GM12878 (cell line): Measurements from ENCODE around the gene ENOX1. TPM values are rescaled to one million over a fixed set of nuclear protein-coding genes. Genes with fewer than 3 reads are reported as not detected.

Experiments used
- ATAC-seq: fragments of 200-7000 bp; cut with Tn5 transposase; 3 replicates; pipeline ENCODE4 v1.9.1; 2020; ENCODE audit warnings: mild to moderate bottlenecking, moderate library complexity
- BruUV-seq: library from RNA; stranded (reverse); fragments of 400-500 nt; replicated peaks from 2 replicates; lab custom pipeline; 2021; lab: Mats Ljungman, UMichigan
- CTCF ChIA-PET: fragments of 300-600 bp; sonication (Branson Sonifier 250); formaldehyde crosslinking; extraction: SDS; loops from one replicate; lab custom pipeline; 2021; ENCODE audit warnings: inconsistent platforms; lab: Yijun Ruan, JAX
- POLR2A ChIA-PET: fragments of 350-600 bp; formaldehyde crosslinking; extraction: SDS; loops from one replicate; lab custom pipeline; 2021; ENCODE audit warnings: inconsistent platforms; lab: Charles Lee
- RAD21 ChIA-PET: fragments of 300-600 bp; sonication (Branson Sonifier 250); formaldehyde crosslinking; loops from one replicate; lab custom pipeline; 2023; ENCODE audit warnings: antibody characterized with exemption; ENCODE audit not compliant: unreplicated experiment; lab: Charles Lee
- SMC1A ChIA-PET: fragments of 300-600 bp; sonication (Branson Sonifier 250); formaldehyde crosslinking; loops from one replicate; lab custom pipeline; 2023; ENCODE audit not compliant: unreplicated experiment, uncharacterized antibody; lab: Charles Lee
- DNase-seq: peaks from one replicate; pipeline ENCODE4 v3.0.0-alpha.2; 2011; ENCODE audit warnings: low read depth, low spot score
- FAIRE-seq: peaks from 3 replicates; lab custom pipeline; 2011; peaks lifted over from hg19 to GRCh38; lab: Jason Lieb, UNC
- H2AFZ ChIP-seq: 2 replicates; pipeline ENCODE4 v1.6.0; 2011; ENCODE audit warnings: low read depth, low read length, control low read depth; ENCODE audit not compliant: control insufficient read depth
- H3K27ac ChIP-seq: 2 replicates; pipeline ENCODE4 v1.5.1; 2011; ENCODE audit warnings: control low read depth; ENCODE audit not compliant: control insufficient read depth, insufficient read depth
- H3K27me3 ChIP-seq, 2 experiments: replicated peaks in 1 of 2; 2 replicates each; pipeline versions ENCODE4 v1.6.0 to v1.6.1; 2011; ENCODE audit warnings: low read length in 1 of 2; ENCODE audit not compliant: control insufficient read depth in 2 of 2, insufficient read depth in 2 of 2
- H3K36me3 ChIP-seq, 2 experiments: 2 replicates each; pipeline ENCODE4 v1.5.1; 2011; ENCODE audit warnings: low read length in 1 of 2; ENCODE audit not compliant: control insufficient read depth in 2 of 2, insufficient read depth in 2 of 2
- H3K4me1 ChIP-seq: 2 replicates; pipeline ENCODE4 v1.6.1; 2011; ENCODE audit warnings: mild to moderate bottlenecking, low read length, moderate library complexity, mixed read lengths; ENCODE audit not compliant: control insufficient read depth, insufficient read depth
- H3K4me2 ChIP-seq: 2 replicates; pipeline ENCODE4 v1.6.0; 2011; ENCODE audit warnings: control low read depth; ENCODE audit not compliant: control insufficient read depth, insufficient read depth
- H3K4me3 ChIP-seq: fragments of 200-600 bp; sonication (generic); 2 replicates; pipeline ENCODE4 v1.5.1; 2016
- H3K79me2 ChIP-seq: 2 replicates; pipeline ENCODE4 v1.6.0; 2011; ENCODE audit warnings: low read length; ENCODE audit not compliant: control insufficient read depth, insufficient read depth
- H3K9ac ChIP-seq: 2 replicates; pipeline ENCODE4 v1.8.0; 2011; ENCODE audit warnings: low read length, control low read depth, mixed read lengths; ENCODE audit not compliant: control insufficient read depth, insufficient read depth
- H3K9me3 ChIP-seq: replicated peaks from 3 replicates; pipeline ENCODE4 v1.5.1; 2011; ENCODE audit warnings: mild to moderate bottlenecking, low read length; ENCODE audit not compliant: control insufficient read depth, insufficient read depth
- H4K20me1 ChIP-seq: 2 replicates; pipeline ENCODE4 v1.6.0; 2011; ENCODE audit not compliant: control insufficient read depth, insufficient read depth
- CHD1 ChIP-seq: IDR thresholded peaks from 2 replicates; pipeline ENCODE4 v1.6.1; 2012; ENCODE audit warnings: low read depth, low read length, improper control_type of control experiment
- CREM ChIP-seq: IDR thresholded peaks from 2 replicates; pipeline ENCODE4 v1.6.1; 2014; ENCODE audit warnings: antibody characterized with exemption, low read depth
- GABPA ChIP-seq: IDR thresholded peaks from 2 replicates; pipeline ENCODE4 v1.6.1; 2014; ENCODE audit warnings: antibody characterized with exemption, low read depth, mild to moderate bottlenecking, inconsistent platforms
- IKZF1 ChIP-seq: fragments of 450-650 bp; conservative IDR thresholded peaks from 2 replicates; pipeline ENCODE4 v1.6.1; 2017; ENCODE audit warnings: antibody characterized with exemption, mild to moderate bottlenecking
- MAX ChIP-seq: IDR thresholded peaks from 2 replicates; pipeline ENCODE4 v1.6.1; 2012; ENCODE audit warnings: low read depth, low read length, improper control_type of control experiment
- MLLT1 ChIP-seq: fragments of 450-650 bp; IDR thresholded peaks from 2 replicates; pipeline ENCODE4 v1.6.1; 2016; ENCODE audit warnings: mild to moderate bottlenecking
- NFIC ChIP-seq: IDR thresholded peaks from 2 replicates; pipeline ENCODE4 v1.6.1; 2012; ENCODE audit warnings: low read depth, mild to moderate bottlenecking, inconsistent platforms, low read length, moderate library complexity
- NR2F1 ChIP-seq: fragments of 450-650 bp; conservative IDR thresholded peaks from 2 replicates; pipeline ENCODE4 v1.6.1; 2017; ENCODE audit warnings: mild to moderate bottlenecking
- PAX8 ChIP-seq: fragments of 450-650 bp; IDR thresholded peaks from 2 replicates; pipeline ENCODE4 v1.6.1; 2017; ENCODE audit warnings: mild to moderate bottlenecking, moderate library complexity
- POLR2AphosphoS5 ChIP-seq: IDR thresholded peaks from 2 replicates; pipeline ENCODE4 v1.6.1; 2011; ENCODE audit warnings: mild to moderate bottlenecking, low read length, inconsistent platforms
- SIN3A ChIP-seq: IDR thresholded peaks from 2 replicates; pipeline ENCODE4 v1.6.1; 2012; ENCODE audit warnings: low read depth, low read length, improper control_type of control experiment
- SMAD1 ChIP-seq: fragments of 450-650 bp; IDR thresholded peaks from 2 replicates; pipeline ENCODE4 v1.6.1; 2018; ENCODE audit warnings: mild to moderate bottlenecking, low read depth; ENCODE audit not compliant: partially characterized antibody
- SMARCA5 ChIP-seq: fragments of 450-650 bp; IDR thresholded peaks from 2 replicates; pipeline ENCODE4 v1.6.1; 2017; ENCODE audit warnings: mild to moderate bottlenecking
- TAF1 ChIP-seq: IDR thresholded peaks from 2 replicates; pipeline ENCODE4 v1.6.1; 2011; ENCODE audit warnings: mild to moderate bottlenecking, low read depth, low read length, borderline replicate concordance
- WRNIP1 ChIP-seq: IDR thresholded peaks from 2 replicates; pipeline ENCODE4 v1.6.1; 2011; ENCODE audit warnings: low read depth, low read length, improper control_type of control experiment, borderline replicate concordance
- ZZZ3 ChIP-seq: IDR thresholded peaks from 2 replicates; pipeline ENCODE4 v1.6.1; 2011; ENCODE audit warnings: low read depth; ENCODE audit not compliant: control insufficient read depth, insufficient read length
- WGBS: methylation state at CpG from one replicate; pipeline ENCODE4 v1.1.6; 2016; ENCODE audit warnings: low lambda C conversion rate; ENCODE audit not compliant: insufficient replicate concordance, insufficient coverage; ENCODE audit errors: missing lambda C conversion rate; 5-methylcytosine and 5-hydroxymethylcytosine counted together
- in situ Hi-C: fragments of 300-500 bp; cut with MboI; formaldehyde crosslinking; loops from 9 replicates; pipeline ENCODE4 v1.14.3; 2018; ENCODE audit warnings: mixed read lengths
- intact Hi-C: fragments of 100-400 bp; cut with micrococcal nuclease; formaldehyde crosslinking; loops from one replicate; pipeline ENCODE4 v1.14.2; 2022; ENCODE audit not compliant: unreplicated experiment
- polyA plus RNA-seq, 11 experiments: library from polyadenylated mRNA; depleted of rRNA in 4 of 11; unstranded in 6 of 11; stranded (reverse) in 5 of 11; fragments of >200 nt; fragmentation: Nextera tagmentation in 4 of 11; fragmentation: Illumina TruSeq in 1 of 11; extraction: Ambion mirVana in 4 of 11; extraction: Trizol in 1 of 11; gene quantifications; 1 replicate in 1 of 11; 2 replicates in 10 of 11; pipeline versions ENCODE4 v1.2.1 to v1.2.3, GENCODE V29; 2011 to 2016; ENCODE audit warnings: inconsistent platforms in 2 of 11, missing spikeins in 2 of 11, low read depth in 1 of 11
- total RNA-seq, 4 experiments: library from RNA; depleted of rRNA in 3 of 4; stranded (reverse); fragments of >200 nt in 3 of 4; fragmentation: Illumina TruSeq in 1 of 4; extraction: Trizol in 1 of 4; gene quantifications; 2 replicates each; pipeline versions ENCODE4 v1.2.1 to v1.2.3, GENCODE V29; 2013 to 2021

ENOX1 gene
- total and polyA plus RNA-seq, 10 of the 15 experiments (the other 5 are each of a cell fraction or from before 2014, with no cell fraction given), result 0.11 to 0.26 (median 0.15) TPM

DNA sequence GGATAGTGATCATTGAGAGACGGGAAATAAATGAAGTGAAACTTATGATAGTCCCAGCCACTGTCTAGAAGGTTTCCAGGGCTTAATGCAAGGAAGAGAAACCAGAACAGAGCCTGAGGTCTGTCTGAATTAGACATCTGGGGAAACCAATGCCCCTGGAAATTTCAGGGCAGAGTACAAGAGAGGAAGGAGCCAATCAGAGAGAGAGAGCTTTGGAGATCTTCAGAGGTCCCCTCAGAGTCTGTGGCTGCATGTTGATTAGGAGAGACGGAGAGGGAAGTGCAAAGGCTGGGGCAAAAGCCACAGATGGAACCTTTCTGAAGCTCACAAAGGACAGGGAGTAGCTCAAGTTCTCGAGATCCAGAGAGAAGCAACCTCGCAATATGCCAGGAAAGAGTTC lies 385.4 kb downstream of the ENOX1 start:
- Histone ChIP-seq H3K9me3 (no peaks in the 10 kb centered on the region), H4K20me1 (no peaks in the 10 kb centered on the region), H3K36me3 (no peaks in the 10 kb centered on the region), H2AFZ (no peak overlapping the region), H3K27ac (no peak overlapping the region), H3K79me2 (no peaks in the 10 kb centered on the region), H3K4me1 (no peaks in the 10 kb centered on the region), H3K4me2 (no peak overlapping the region), H3K9ac (no peak overlapping the region), H3K27me3 (no peaks in the 10 kb centered on the region), H3K4me3 (no peak overlapping the region)
- in situ Hi-C loops (no loop called here), intact Hi-C loops (no loop called here)
- FAIRE-seq, result no peak
- SMC1A ChIA-PET, result no interaction called here
- no peak for TF ChIP-seq GABPA
- TF ChIP-seq SIN3A, result no peak
- WGBS, result 2% methylated on average over 4 of the region's 4 CpGs
- BruUV-seq, result no TSS peak
- ATAC-seq, result no peak
- POLR2A ChIA-PET, result no interaction called here
- CTCF ChIA-PET, result no interaction called here
- no peak for DNase-seq
- RAD21 ChIA-PET, result no interaction called here

GRCh38 chr13:43397111-43397510 lies 389.7 kb downstream of the ENOX1 start:
- no peak overlapping the region for H3K27ac ChIP-seq
- no peak overlapping the region for H2AFZ ChIP-seq
- WGBS, result 58% methylated on average over 3 of the region's 3 CpGs
- no peak for ATAC-seq
- SMC1A ChIA-PET, result no interaction called here
- intact Hi-C loops, result no loop called here
- H4K20me1 ChIP-seq, result no peaks in the 10 kb centered on the region
- no peaks in the 10 kb centered on the region for H3K36me3 ChIP-seq
- in situ Hi-C loops, result no loop called here
- H3K4me1 ChIP-seq, result no peaks in the 10 kb centered on the region
- no peak for FAIRE-seq
- no peaks in the 10 kb centered on the region for H3K27me3 ChIP-seq
- H3K9ac ChIP-seq, result no peak overlapping the region
- no peak overlapping the region for H3K4me2 ChIP-seq
- TF ChIP-seq CREM (no peak), MLLT1 (no peak), CHD1 (no peak), NR2F1 (no peak), ZZZ3 (no peak), TAF1 (no peak), SMARCA5 (no peak), WRNIP1 (no peak), POLR2AphosphoS5 (no peak), SMAD1 (no peak), NFIC (no peak), PAX8 (no peak), IKZF1 (no peak), MAX (no peak)
- H3K79me2 ChIP-seq, result no peaks in the 10 kb centered on the region
- no TSS peak for BruUV-seq
- no peak overlapping the region for H3K4me3 ChIP-seq
- POLR2A ChIA-PET, result interaction anchor here (0.6 kb wide), 1 partner anchor 374 kb away, joined by 3 read pairs; no protein-coding TSS in a partner anchor
- no peak for DNase-seq
- CTCF ChIA-PET, result no interaction called here
- RAD21 ChIA-PET, result no interaction called here
- H3K9me3 ChIP-seq, result no peaks in the 10 kb centered on the region
